ENCODE data around the gene ONECUT2. TPM values are rescaled to one million over a fixed set of nuclear protein-coding genes. Genes with fewer than 3 reads are reported as not detected.
A peak's percentile ranks its signal among the peaks of the same experiment; 100 is the strongest.

ONECUT2 gene
- total and polyA plus RNA-seq, 11 donors: under 0.01 to 0.08 (median 0.05) TPM; not detected in 4

DNA sequence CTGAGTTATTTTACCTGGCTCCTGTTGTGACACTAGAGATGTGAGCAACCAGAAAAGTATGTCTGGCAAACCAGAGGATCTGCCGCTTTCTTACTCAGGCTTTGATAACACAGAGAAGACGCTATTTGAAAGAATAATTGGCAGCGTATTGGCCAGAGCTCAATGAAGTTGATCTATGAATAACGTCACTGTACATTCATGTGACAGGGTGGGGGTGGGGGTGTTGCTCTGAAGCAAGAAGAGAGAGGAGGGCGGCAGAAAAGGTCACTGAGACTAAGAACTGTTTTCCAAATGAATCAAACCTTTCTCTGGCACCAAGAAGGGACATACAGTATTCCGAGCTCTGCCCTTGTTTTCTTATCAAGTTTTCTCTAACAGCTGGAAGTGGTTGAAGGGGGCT, 1.7 kb upstream of the ONECUT2 start:
- H3K27me3 ChIP-seq: peaks cover 73 to 96% (median 91%) of the 10 kb centered on the region in 9 donors
- 2 to 6% (median 5%) methylated on average over 6 of the region's 6 CpGs for WGBS, 4 donors
- ATAC-seq: no peak
- H3K9me3 ChIP-seq: peaks cover 0 to 6% (median 0%) of the 10 kb centered on the region in 12 donors
- H3K4me1 ChIP-seq: peaks cover 2 to 57% (median 28%) of the 10 kb centered on the region in 12 donors
- H3K4me3 ChIP-seq: no peak overlapping the region
- intact Hi-C loops (cut with DNase I): loop anchor here in 2 of 10 donors (10.0 kb wide), 2 partner anchors 559 to 569 kb away; no protein-coding TSS in a partner anchor
- no peak for DNase-seq
- TF ChIP-seq, protein P1, sequence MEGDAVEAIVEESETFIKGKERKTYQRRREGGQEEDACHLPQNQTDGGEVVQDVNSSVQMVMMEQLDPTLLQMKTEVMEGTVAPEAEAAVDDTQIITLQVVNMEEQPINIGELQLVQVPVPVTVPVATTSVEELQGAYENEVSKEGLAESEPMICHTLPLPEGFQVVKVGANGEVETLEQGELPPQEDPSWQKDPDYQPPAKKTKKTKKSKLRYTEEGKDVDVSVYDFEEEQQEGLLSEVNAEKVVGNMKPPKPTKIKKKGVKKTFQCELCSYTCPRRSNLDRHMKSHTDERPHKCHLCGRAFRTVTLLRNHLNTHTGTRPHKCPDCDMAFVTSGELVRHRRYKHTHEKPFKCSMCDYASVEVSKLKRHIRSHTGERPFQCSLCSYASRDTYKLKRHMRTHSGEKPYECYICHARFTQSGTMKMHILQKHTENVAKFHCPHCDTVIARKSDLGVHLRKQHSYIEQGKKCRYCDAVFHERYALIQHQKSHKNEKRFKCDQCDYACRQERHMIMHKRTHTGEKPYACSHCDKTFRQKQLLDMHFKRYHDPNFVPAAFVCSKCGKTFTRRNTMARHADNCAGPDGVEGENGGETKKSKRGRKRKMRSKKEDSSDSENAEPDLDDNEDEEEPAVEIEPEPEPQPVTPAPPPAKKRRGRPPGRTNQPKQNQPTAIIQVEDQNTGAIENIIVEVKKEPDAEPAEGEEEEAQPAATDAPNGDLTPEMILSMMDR (IDR thresholded peaks at IDR 0.05): no peak
- no peak for TF ChIP-seq POLR2A (IDR thresholded peaks at IDR 0.05)
- H3K27ac ChIP-seq: no peak overlapping the region
- H3K36me3 ChIP-seq: no peaks in the 10 kb centered on the region

- peaks cover 0 to under 1% (median 0%) of the 10 kb centered on the region in 12 donors for H3K9me3 ChIP-seq
- H3K27ac ChIP-seq: no peak overlapping the region
- DNase-seq (no peak), ATAC-seq (no peak)
- intact Hi-C loops (cut with DNase I): loop anchor here in 2 of 10 donors (10.0 kb wide), 2 partner anchors 559 to 569 kb away; no protein-coding TSS in a partner anchor
- H3K4me1 ChIP-seq: peaks cover 2 to 58% (median 28%) of the 10 kb centered on the region in 12 donors
- peaks cover 72 to 96% (median 91%) of the 10 kb centered on the region in 9 donors for H3K27me3 ChIP-seq
- H3K36me3 ChIP-seq: no peaks in the 10 kb centered on the region
- WGBS, 4 donors: 2 to 3% (median 2%) methylated on average over 22 to 25 of the region's 25 CpGs
- H3K4me3 ChIP-seq: peak overlapping the region in 7 of 12 donors; percentile 22 to 67 (median 55)
- no peak for TF ChIP-seq POLR2A (IDR thresholded peaks at IDR 0.05)
- TF ChIP-seq, protein P1 (IDR thresholded peaks at IDR 0.05): no peak
Observed at GRCh38 chr18:57433934-57434535, 1.1 kb upstream of the ONECUT2 start.

DNA sequence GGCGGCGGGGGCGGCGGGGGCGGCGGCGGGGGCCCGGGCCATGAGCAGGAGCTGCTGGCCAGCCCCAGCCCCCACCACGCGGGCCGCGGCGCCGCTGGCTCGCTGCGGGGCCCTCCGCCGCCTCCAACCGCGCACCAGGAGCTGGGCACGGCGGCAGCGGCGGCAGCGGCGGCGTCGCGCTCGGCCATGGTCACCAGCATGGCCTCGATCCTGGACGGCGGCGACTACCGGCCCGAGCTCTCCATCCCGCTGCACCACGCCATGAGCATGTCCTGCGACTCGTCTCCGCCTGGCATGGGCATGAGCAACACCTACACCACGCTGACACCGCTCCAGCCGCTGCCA, 644 bp downstream of the ONECUT2 start:
- intact Hi-C loops (cut with DNase I): loop anchor here in 5 of 10 donors (5.0 to 10.0 kb wide), 5 partner anchors 561 to 689 kb away; no protein-coding TSS in a partner anchor
- Histone ChIP-seq H3K27ac (no peak overlapping the region), H3K36me3 (no peaks in the 10 kb centered on the region), H3K9me3 (no peaks in the 10 kb centered on the region), H3K4me3 (peak overlapping the region in 2 of 12 donors; percentile 8 to 61), H3K4me1 (peaks cover 2 to 68% (median 41%) of the 10 kb centered on the region in 12 donors), H3K27me3 (peaks cover 76 to 96% (median 91%) of the 10 kb centered on the region in 9 donors)
- 2 to 5% (median 3%) methylated on average over 12 to 44 of the region's 44 CpGs for WGBS, 4 donors
- TF ChIP-seq, protein P1 (IDR thresholded peaks at IDR 0.05): no peak
- no peak for TF ChIP-seq POLR2A (IDR thresholded peaks at IDR 0.05)
- DNase-seq: no peak
- ATAC-seq: no peak

DNA sequence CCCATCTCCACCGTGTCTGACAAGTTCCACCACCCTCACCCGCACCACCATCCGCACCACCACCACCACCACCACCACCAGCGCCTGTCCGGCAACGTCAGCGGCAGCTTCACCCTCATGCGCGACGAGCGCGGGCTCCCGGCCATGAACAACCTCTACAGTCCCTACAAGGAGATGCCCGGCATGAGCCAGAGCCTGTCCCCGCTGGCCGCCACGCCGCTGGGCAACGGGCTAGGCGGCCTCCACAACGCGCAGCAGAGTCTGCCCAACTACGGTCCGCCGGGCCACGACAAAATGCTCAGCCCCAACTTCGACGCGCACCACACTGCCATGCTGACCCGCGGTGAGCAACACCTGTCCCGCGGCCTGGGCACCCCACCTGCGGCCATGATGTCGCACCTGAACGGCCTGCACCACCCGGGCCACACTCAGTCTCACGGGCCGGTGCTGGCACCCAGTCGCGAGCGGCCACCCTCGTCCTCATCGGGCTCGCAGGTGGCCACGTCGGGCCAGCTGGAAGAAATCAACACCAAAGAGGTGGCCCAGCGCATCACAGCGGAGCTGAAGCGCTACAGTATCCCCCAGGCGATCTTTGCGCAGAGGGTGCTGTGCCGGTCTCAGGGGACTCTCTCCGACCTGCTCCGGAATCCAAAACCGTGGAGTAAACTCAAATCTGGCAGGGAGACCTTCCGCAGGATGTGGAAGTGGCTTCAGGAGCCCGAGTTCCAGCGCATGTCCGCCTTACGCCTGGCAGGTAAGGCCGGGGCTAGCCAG, 1.2 kb downstream of the ONECUT2 start:
- H3K27me3 ChIP-seq: peaks cover 77 to 96% (median 91%) of the 10 kb centered on the region in 9 donors
- no peaks in the 10 kb centered on the region for H3K9me3 ChIP-seq
- no peaks in the 10 kb centered on the region for H3K36me3 ChIP-seq
- H3K27ac ChIP-seq: no peak overlapping the region
- 3 to 6% (median 4%) methylated on average over 37 to 62 of the region's 62 CpGs for WGBS, 4 donors
- intact Hi-C loops (cut with DNase I): loop anchor here in 5 of 10 donors (5.0 to 10.0 kb wide), 5 partner anchors 562 to 689 kb away; no protein-coding TSS in a partner anchor
- H3K4me1 ChIP-seq: peaks cover 2 to 73% (median 45%) of the 10 kb centered on the region in 12 donors
- TF ChIP-seq, protein P1 (IDR thresholded peaks at IDR 0.05): no peak
- no peak for TF ChIP-seq POLR2A (IDR thresholded peaks at IDR 0.05)
- ATAC-seq (no peak), DNase-seq (peak in 1 of 5 donors; percentile 46)
- H3K4me3 ChIP-seq: peak overlapping the region in 3 of 12 donors; percentile 5 to 61 (median 10)

All from heart left ventricle (tissue), 16 donors.